ENCODE results near the gene LEFTY2.
"Not testable (repeated sequence)": the region's sequence is repeated elsewhere in the genome, so short reads cannot be mapped to it uniquely, and the experiment has no call there.

LEFTY2 gene, protein sequence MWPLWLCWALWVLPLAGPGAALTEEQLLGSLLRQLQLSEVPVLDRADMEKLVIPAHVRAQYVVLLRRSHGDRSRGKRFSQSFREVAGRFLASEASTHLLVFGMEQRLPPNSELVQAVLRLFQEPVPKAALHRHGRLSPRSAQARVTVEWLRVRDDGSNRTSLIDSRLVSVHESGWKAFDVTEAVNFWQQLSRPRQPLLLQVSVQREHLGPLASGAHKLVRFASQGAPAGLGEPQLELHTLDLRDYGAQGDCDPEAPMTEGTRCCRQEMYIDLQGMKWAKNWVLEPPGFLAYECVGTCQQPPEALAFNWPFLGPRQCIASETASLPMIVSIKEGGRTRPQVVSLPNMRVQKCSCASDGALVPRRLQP

DNA sequence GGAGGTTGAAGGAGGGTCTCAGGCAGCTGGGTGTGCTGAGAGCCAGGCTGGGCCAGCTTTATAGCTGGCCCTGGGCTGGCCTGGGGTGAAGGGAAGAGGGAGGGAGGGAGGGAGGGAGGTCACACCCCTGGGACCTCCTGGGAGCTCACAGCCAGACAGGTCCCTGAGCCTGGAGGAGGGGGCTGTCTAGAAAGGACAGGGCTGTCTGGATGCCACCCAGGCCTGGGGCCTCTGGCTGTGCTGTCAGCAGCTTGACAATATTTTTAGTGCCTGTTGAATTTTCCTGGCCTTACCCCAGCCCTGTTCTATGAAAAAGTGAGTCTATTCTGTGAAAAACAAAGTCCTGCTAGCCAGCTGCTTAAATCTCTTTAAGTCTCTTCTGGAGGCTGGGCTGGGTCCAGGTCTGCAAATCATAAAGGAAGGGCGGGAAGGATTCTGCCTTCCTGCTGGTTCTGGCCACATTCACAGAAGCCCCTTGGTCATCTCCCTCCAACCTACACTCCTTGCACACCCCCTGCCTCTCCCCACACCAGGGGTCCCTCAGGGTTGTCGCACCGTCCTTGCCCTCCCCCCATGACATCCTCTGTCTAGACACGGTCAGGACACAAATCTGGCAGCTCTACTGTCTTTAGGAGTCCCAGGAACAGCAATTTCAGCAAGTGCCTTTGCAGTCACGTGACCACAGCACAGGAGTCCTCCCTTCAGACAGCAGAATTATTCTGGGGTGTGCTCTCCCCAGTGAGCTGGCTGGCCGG lies at the start of gene LEFTY2:
TSS of gene LEFTY2 (minus strand) at position 34 of the 755 bp plus-strand sequence. CDS start 80 bp downstream, outside the sequence.
- no peak for DNase-seq

DNA sequence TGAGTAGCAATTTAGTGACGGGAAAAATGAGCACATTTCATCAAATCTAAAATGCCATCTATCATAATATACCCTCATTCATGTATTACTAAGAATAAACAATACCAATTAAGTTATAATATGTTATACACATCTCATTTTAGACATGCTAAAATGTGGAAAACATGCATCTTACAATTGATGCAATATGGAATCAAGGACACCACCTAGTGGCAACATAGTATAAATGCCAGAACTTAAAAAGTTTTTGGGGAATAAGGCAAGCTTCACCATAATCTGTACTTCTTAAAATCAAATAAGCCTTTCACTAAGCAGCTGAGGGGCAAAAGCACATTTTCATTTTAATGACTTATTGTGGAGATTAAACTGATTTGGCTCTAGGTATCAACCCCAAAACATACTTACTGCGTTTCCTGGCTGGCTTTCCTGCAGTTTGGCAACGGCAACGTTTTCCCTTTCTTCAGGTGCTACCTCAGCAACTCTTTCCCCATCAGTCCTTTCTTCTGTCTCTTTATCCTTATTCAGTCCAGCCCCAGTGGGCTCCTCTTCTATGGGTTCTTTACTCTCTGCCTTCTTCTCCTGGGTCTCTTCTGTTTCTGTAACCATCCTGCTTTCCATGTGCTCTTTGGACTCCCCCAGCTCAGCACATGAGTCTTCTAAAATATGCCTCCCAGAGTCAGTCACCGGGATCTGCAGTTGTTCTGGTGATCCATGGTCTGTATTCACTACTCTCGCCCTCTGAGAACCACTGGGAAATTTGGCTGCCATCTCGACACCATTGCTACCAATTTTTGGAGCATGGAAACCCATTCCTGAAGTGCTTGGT lies 46.7 kb upstream of the LEFTY2 start:
- peak; percentile 27 for DNase-seq

DNA sequence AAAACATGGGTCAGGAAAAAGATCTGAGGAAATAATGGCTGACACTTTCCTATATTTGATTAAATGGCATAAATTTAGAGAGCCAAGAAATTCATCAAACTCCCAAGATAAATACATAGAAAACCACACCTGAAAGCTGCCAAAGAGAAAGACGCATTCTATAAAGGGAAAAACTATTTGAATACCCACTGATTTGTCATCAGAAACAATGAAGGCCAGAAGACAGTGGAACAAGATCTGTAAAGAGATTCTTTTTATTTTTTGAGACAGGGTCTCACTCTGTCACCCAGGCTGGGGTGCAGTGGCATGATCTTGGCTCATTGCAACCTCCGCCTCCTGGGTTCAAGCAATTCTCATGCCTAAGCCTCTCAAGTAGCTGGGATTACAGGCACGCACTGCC lies 40.7 kb upstream of the LEFTY2 start:
- no peak for DNase-seq

DNA sequence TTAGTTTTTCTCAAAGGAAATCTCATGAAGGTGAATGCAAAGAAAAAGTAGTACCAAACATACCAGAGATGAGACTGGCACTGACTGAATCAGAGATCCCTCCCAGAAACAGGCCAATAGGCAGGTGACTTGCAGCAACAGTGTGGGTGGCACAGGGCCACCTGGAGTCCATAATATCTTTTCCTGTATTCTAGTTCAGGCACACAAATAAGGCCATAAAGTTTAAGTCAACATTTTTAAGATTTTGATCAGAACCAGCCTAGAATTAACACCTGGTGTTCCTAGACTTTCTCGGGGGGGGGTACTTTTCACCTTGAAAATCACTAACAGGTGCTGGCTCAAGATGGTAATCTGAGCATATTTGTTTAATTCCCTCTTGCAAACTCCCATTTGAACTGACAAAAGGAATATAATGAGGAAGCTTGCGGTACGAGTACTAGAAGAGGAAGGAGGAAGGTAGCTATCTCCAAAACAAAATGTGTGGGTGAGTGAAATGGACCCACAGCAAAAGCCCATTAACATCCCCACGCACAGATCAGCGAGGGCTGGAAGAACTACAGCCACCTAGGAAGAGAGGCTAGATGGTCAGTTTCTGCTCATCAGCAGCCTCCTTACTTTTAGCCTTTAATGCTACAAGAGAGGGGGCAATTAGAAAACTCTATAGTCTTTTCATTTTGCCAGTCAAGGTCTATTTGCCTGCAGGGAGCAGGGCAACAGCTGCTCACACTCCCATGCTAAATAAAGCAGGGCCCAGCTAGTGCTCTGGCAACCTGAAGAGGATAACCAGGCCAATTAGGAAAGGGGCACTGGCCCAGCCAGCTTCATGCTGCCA lies 39.2 kb upstream of the LEFTY2 start:
- no peak for DNase-seq

DNA sequence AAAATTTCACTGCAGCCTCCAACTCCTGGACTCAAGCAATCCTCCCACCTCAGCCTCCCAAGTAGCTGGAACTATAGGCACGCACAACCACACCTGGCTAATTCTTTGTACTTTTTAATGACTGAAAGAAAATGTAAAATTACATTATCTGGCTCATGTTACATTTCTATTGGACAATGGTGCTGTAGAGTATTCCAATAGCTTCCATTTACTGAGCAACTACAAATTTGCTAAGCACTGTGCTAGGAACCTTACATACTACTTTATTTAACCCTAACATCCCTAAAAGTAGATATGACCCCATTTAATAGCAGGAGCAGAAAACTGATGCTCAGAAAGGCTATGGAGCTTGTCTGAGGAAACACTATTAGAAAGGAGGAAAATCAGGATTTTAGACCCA lies 38.4 kb upstream of the LEFTY2 start:
- no peak for DNase-seq

DNA sequence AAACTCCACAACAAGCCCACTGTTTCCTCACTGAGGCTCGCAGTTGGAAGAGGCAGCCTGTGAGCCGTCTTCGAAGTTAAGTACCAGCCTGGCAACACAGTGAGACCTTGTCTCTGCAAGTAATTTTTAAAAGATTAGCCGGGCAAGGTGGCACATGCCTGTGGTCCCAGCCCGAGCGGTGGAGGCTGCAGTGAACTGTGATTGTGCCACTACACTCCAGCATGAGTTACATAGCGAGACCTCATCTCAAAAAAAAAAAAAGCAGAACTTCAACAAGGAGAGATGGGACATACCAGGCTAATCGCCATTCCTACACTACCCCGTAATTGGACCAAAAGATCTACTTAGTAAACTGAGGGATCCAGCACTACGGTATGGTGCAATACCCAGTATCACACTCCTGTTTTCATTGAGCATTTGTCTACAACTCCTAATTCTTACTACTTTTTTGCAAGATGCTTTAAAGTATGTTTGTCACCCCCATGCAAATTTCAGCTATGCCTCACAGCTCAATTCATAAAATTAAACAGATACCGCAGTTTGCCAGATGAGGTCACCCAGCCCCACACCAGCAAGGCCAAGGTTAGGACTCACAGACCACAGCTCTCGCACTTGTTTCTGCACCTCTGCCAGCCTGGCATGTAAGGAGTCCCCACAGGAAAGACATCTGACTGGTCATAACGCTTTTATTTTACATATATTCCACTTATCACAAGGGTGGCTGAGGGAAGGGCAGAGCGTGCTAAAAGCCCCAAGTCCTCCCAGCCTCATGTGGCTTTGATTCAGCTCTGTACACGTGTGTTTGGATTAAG lies 37.1 kb upstream of the LEFTY2 start:
- no peak for DNase-seq

DNA sequence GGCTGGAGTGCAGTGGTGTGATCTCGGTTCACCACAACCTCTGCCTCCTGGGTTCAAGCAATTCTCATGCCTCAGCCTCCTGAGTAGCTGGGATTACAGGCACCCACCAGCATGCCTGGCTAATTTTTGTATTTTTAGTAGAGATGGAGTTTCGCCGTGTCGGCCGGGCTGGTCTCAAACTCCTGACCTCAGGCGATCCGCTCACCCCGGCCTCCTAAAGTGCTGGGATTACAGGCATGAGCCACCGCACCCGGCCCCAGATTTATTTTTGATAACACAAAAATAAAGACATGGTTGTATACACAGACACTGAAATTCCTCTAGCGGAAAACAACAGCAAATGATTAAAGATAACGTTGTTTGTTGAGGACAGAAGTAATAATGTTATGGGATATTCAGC lies 34.1 kb upstream of the LEFTY2 start:
- not testable (repeated sequence) for DNase-seq

DNA sequence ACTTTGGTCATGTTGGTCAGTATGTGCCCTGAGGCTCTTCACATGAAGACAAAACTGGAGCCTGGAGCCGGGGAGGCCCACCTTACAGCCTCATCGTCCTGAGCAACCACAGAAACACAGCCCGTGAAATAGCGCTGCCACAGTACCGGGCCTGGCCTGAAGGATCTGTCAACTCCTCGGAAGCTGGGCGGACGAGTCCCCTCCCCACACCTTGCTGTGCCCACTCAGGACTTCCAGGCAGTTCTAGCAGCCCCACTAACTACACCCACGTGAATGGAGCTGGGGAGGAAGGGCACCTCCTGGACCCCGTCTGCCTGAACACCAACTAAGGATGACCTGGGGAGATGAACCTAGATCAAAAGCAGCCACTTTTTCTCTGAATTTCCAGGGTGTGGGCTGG lies 33.4 kb upstream of the LEFTY2 start:
- no peak for DNase-seq

DNA sequence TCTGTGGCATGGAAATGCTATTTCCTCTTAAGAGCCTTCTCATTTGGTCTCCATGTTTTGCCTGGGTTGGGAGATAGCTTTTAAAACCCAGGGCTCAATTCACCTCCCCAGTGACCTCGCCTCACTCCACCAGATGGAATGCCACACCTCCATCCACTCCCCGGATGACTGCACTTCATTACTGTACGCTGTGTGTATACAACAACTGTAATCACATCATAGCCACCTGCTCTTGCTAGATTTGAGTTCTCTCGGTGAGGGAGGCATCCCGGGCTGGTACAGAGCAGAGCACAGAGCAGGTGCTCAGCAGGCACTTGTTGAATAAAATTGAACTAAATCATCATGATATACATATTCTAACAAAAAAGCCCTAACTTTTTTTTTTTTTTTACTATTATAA lies 32.1 kb upstream of the LEFTY2 start:
- DNase-seq: peak; percentile 62

DNA sequence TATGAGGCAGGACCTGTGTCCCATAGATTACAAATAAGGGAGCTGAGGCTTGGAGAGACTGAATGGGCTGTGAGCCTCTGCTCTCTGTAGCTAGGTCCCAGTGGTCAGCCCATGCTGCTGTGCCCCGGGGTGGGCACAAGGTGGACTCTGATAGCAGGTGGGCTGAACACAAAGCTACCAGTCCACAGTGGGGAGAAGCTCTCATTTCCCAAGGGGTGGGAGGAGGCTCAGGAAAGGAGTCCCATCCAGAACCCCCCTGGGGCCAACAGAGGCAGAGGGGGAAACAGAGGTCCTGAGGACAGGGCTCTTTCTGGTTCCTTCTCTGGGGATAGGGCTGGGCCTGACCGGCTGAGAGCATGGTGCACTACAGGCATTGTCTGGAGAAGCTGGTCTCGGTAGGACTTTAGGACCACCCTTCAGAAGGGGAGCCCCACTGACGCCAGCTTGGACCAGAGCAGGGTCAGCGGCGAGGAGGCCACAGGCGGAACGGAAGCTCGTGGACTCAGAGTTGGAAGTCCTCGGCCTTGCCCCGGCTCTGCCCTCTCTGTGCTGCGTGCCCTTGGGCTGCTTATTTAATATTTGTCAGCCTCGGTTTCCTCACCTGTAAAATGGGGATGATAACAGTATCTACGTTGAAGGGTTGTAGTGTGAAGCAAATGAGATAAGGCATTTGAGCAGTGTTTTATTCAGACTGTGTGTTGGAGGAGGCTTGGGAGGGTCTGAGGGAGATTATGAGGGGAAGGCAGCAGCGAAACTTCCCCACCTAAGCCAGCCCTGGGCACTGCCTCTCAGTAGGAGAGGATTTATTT lies 31.5 kb upstream of the LEFTY2 start:
- no peak for DNase-seq

DNA sequence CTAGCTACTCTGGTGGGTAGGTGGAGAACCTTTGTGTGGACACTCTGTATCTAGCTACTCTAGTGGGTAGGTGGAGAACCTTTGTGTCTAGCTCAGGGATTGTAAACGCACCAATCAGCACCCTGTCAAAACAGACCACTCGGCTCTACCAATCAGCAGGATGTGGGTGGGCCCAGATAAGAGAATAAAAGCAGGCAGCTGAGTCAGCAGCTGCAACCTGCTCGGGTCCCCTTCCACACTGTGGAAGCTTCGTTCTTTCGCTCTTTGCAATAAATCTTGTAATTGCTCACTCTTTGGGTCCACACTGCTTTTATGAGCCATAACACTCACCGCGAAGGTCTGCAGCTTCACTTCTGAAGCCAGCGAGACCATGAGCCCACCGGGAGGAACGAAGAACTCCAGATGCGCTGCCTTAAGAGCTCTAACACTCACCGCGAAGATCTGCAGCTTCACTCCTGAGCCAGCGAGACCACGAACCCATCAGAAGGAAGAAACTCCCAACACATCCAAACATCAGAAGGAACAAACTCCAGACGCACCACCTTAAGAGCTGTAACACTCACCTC lies 29.7 kb upstream of the LEFTY2 start:
- not testable (repeated sequence) for DNase-seq

DNA sequence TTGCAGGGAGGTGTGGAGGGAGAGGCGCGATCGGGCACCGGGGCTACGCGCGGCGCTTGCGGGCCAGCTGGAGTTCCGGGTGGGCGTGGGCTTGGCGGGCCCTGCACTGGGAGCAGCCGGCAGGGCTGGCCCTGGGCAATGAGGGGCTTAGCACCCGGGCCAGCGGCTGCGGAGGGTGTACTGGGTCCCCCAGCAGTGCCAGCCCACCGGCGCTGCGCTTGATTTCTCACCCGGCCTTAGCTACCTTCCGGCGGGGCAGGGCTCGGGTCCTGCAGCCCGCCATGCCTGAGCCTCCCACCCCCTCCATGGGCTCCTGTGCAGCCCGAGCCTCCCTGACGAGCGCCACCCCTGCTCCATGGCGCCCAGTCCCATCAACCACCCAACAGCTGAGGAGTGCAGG lies 28.7 kb upstream of the LEFTY2 start:
- not testable (repeated sequence) for DNase-seq

DNA sequence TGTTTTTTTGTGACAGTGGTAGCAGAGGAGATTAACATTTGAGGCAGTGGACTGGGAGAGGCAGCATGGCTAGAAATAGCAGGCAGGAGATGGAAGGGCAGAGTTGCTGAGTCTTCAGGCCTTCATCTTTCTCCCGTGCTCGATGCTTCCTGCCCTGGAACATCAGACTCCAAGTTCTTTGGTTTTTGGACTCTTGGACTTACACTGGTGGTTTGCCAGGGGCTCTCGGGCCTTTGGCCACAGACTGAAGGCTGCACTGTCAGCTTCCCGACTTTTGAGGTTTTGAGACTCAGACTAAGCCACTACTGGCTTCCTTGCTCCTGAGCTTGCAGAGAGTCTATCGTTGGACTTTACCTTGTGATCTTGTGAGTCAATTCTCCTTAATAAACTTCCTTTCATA lies 24.2 kb upstream of the LEFTY2 start:
- DNase-seq: no peak

DNA sequence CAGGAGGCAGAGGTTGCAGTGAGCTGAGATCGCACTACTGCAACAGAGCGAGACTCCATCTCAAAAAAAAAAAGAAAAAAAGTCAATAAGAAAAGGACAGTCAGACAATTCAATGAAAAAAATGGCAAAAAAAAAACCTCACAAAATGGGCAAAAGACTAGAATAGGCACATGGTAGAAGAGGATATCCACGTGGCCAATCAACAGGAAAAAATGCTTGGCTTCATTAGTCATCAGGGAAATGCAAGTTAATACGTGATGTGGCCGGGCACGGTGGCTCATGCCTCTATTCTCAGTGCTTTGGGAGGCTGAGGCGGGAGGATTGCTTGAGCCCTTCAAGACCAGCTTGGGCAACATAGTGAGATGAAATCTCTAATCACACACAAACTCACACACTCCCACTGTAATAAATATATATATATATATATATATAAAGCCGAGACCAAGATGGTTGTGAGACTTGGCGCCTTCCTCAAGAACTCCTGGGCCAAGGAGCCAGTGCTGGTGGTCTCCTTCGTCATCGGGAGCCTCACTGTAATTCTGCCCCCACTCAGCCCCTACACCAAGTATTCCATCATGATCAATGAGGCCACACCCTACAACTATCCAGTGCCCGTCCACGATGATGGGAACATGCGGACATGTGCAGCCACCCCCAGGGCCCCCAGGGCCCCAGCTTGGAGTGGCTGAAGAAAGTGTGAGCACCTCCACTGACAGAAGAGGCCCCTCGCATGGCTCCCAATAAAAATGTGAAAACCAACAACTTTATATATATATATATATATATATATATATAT lies 22.9 kb upstream of the LEFTY2 start:
- DNase-seq: no peak

DNA sequence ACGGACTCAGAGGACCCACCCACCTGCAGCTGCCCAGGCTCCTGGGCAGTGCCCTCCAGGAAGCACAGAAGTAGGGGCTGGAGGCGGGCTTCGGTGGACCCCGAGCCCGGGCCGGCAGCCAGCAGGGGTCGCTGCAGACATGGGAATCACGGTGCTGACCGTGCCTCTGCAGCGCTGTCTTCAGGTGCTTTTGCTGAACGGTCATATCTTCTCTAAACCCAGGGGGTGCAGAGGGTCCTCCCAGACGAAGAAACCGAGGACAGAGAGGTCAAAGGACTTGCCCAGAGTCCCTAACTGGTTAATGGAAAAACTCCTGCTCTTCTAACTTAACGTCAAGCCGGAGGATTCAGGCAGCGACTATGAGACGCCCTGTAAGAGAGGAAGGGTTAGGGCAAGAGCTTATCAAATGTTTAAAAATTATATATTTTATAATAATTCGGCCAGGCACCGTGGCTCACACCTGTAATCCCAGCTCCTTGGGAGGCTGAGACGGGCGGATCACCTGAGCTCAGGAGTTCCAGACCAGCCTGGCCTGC lies 21.5 kb upstream of the LEFTY2 start:
- DNase-seq: no peak

DNA sequence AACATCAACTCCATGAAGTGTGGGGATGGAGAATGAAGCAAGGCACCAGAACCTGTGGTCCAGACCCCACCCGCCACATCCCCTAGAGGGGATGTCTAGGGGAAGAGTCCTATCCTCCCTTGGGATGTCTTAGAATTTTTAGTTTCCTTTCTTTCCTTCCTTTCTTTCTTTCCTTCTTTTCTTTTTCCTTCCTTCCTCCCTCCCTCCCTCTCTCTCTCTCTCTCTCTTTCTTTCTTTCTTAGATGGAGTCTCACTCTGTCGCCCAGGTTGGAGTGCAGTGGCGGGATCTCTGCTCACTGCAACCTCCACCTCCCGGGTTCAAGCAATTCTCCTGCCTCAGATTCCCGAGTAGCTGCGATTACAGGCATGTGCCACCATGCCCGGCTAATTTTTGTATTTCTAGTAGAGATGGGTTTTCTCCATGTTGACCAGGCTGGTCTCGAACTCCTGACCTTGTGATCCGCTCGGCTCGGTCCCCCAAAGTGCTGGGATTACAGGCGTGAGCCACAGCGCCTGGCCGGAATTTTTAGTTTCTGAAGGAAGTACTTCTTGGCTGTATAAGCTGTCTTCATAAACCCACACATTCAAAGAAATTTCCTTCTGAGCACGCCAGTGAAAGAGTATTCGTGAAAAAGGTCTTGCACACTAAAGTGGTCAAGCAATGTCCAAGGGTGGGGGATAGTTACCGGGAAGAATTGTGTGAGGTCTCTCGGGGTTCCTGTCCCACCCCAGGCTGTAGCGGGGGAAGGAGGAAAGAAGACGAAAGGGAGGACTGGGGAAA lies 20.8 kb upstream of the LEFTY2 start:
- DNase-seq: no peak

DNA sequence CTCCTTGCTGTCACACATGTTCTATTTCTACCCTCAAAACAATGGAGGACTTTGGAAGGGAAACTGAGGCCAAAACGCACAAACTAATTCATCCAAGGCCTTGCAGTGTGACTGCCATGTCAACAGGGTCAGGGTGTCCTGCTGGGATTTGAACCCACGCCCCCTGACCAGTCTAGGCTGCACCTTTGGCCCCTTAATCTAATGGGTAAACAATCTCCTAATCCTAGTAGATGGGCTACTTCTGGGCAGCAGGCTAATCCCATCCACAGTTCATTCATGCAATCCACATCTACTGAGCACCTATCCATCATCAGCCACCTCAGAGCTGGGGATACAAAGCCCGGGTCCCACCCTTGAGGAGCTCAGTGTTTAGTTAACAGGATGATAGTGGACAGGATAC lies 17.0 kb upstream of the LEFTY2 start:
- DNase-seq: no peak

DNA sequence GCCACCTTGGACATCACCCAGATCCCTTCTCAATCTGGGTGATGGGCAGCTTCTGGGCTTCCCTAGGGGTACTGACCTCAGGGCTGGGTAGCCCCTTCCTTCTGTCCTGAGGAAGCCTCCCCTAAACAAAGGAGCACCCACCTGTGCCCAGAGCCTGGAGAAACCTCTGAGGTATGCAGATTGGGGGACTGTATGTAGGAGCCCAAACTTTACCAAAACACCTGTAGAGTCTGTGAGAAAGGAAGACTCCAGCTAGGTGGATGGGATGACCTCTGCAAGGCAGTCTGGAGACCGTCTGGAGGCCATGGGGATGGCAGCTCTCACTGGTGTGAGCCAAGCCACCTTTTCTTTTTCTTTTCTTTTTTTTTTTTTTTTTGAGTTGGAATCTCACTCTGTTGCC lies 13.7 kb upstream of the LEFTY2 start:
- DNase-seq: no peak

Measured in DMS79 (cell line).